Osteocyte (in vitro differentiated cells): ENCODE results near the gene SLC26A8. TPM values are rescaled to one million over a fixed set of nuclear protein-coding genes. Genes with fewer than 3 reads are reported as not detected.

Experiments
- DNase-seq: peaks from one replicate; pipeline ENCODE4 v3.0.0; 2021; ENCODE audit warnings: mixed read lengths; ENCODE audit not compliant: unreplicated experiment; ENCODE audit errors: extremely low spot score
- H3K27ac Mint-ChIP-seq: one replicate; pipeline ENCODE4 v1.8.0; 2021; ENCODE audit warnings: mild to moderate bottlenecking, mixed read lengths; ENCODE audit not compliant: unreplicated experiment
- H3K27me3 Mint-ChIP-seq: one replicate; pipeline ENCODE4 v1.8.0; 2021; ENCODE audit warnings: mixed read lengths; ENCODE audit not compliant: unreplicated experiment
- H3K36me3 Mint-ChIP-seq: one replicate; pipeline ENCODE4 v1.8.0; 2021; ENCODE audit warnings: mixed read lengths; ENCODE audit not compliant: unreplicated experiment
- H3K4me1 Mint-ChIP-seq: one replicate; pipeline ENCODE4 v1.8.0; 2021; ENCODE audit warnings: mixed read lengths; ENCODE audit not compliant: unreplicated experiment
- H3K4me3 Mint-ChIP-seq: one replicate; pipeline ENCODE4 v1.8.0; 2021; ENCODE audit warnings: mild to moderate bottlenecking, moderate library complexity, mixed read lengths; ENCODE audit not compliant: unreplicated experiment
- H3K9me3 Mint-ChIP-seq: one replicate; pipeline ENCODE4 v1.8.0; 2021; ENCODE audit warnings: mixed read lengths; ENCODE audit not compliant: unreplicated experiment
- CTCF ChIP-seq: fragments of 200-600 bp; sonication (generic); IDR thresholded peaks from 2 replicates; pipeline ENCODE4 v1.5.0; 2021; ENCODE audit warnings: antibody characterized with exemption, mild to moderate bottlenecking, moderate library complexity
- total RNA-seq: library from RNA; stranded (reverse); gene quantifications from 2 replicates; pipeline ENCODE4 v1.2.1, GENCODE V29; 2021

Gene SLC26A8
- total RNA-seq, 1 donor from 2014 or later, result not detected

GRCh38 chr6:36062247-36062646, 37.8 kb upstream of the SLC26A8 start:
- TF ChIP-seq CTCF, result no peak
- no peak for DNase-seq
- Mint-ChIP-seq H3K4me1 (peaks cover 26% of the 10 kb centered on the region), H3K27ac (no peak overlapping the region), H3K9me3 (no peaks in the 10 kb centered on the region), H3K36me3 (peaks cover 21% of the 10 kb centered on the region), H3K27me3 (no peaks in the 10 kb centered on the region), H3K4me3 (no peak overlapping the region)

GRCh38 chr6:36061236-36061635, 36.8 kb upstream of the SLC26A8 start:
- Mint-ChIP-seq H3K27ac (no peak overlapping the region), H3K36me3 (peaks cover 24% of the 10 kb centered on the region), H3K27me3 (no peaks in the 10 kb centered on the region), H3K9me3 (no peaks in the 10 kb centered on the region), H3K4me3 (no peak overlapping the region), H3K4me1 (peaks cover 20% of the 10 kb centered on the region)
- no peak for DNase-seq
- no peak for TF ChIP-seq CTCF

DNA sequence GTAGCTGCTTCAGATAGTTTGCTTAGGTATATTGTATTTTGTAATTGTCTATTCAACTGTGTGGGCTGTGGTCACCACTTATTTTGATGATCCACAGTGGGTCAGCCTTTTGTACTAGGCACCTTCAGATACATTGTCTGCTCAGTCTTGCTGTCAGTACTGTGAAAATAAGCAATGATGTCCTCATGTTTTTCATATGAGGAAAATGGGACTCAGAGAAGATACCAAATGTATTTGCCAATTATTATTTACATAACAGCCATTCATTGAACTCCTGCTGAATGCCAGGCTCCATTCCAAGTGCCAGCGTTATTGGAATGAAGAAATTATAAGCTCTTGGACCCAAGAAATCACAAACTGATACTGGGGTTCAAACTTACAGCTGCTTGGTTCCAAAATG, 31.7 kb upstream of the SLC26A8 start:
- Mint-ChIP-seq H3K27ac (no peak overlapping the region), H3K4me3 (no peak overlapping the region), H3K4me1 (peaks cover 2% of the 10 kb centered on the region), H3K9me3 (no peaks in the 10 kb centered on the region), H3K36me3 (peaks cover 25% of the 10 kb centered on the region), H3K27me3 (no peaks in the 10 kb centered on the region)
- TF ChIP-seq CTCF, result no peak
- DNase-seq, result no peak

- H3K4me1 Mint-ChIP-seq, result peaks cover 2% of the 10 kb centered on the region
These were observed 30.5 kb upstream of the SLC26A8 start for GRCh38 chr6:36054956-36055355.

GRCh38 chr6:36054415-36054814, 30.0 kb upstream of the SLC26A8 start:
- H3K36me3 Mint-ChIP-seq, result peaks cover 14% of the 10 kb centered on the region

More at GRCh38 chr6:36054956-36055355, 30.5 kb upstream of the SLC26A8 start:
- no peaks in the 10 kb centered on the region for H3K9me3 Mint-ChIP-seq
- TF ChIP-seq CTCF, result no peak
- H3K27ac Mint-ChIP-seq, result no peak overlapping the region
- H3K4me3 Mint-ChIP-seq, result no peak overlapping the region
- peaks cover 17% of the 10 kb centered on the region for H3K36me3 Mint-ChIP-seq
- no peaks in the 10 kb centered on the region for H3K27me3 Mint-ChIP-seq
- no peak for DNase-seq

More at GRCh38 chr6:36054415-36054814, 30.0 kb upstream of the SLC26A8 start:
- Mint-ChIP-seq H3K27ac (no peak overlapping the region), H3K4me3 (no peak overlapping the region), H3K9me3 (no peaks in the 10 kb centered on the region), H3K27me3 (no peaks in the 10 kb centered on the region), H3K4me1 (peaks cover 2% of the 10 kb centered on the region)
- no peak for TF ChIP-seq CTCF
- no peak for DNase-seq
